ENCODE measurements around the gene LECT2. TPM values are rescaled to one million over a fixed set of nuclear protein-coding genes. Genes with fewer than 3 reads are reported as not detected.
A peak's percentile ranks its signal among the peaks of the same experiment; 100 is the strongest.

Gene LECT2
- total RNA-seq, 1 experiment from 2014 or later, result not detected

GRCh38 chr5:135986891-135987401 is 32.2 kb upstream of the LECT2 start:
- Histone ChIP-seq H3K27me3 (no peaks in the 10 kb centered on the region), H3K36me3 (no peaks in the 10 kb centered on the region), H3K9me3 (peaks cover 5% of the 10 kb centered on the region), H3K4me3 (no peak overlapping the region)
- DNase-seq, result peak; percentile 62

DNA sequence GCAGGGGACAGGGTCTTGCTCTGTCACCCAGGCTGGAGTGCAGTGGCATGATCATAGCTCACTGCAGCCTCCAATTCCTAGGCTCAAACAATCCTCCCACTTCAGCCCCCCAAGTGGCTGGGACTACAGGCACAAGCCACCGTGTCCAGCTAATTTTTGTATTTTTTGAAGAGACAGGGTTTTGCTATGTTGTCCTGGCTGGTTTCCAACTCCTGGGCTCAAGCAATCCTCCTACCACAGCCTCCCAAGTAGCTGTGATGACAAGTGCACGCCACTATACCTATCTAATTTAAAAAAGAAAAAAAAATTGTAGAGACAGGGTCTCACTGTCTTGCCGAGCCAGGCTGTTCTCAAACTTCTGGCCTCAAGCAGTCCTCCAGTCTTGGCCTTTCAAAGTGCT is 31.6 kb upstream of the LECT2 start:
- Histone ChIP-seq H3K36me3 (no peaks in the 10 kb centered on the region), H3K27me3 (no peaks in the 10 kb centered on the region), H3K4me3 (no peak overlapping the region), H3K9me3 (peaks cover 9% of the 10 kb centered on the region)
- DNase-seq, result no peak

DNA sequence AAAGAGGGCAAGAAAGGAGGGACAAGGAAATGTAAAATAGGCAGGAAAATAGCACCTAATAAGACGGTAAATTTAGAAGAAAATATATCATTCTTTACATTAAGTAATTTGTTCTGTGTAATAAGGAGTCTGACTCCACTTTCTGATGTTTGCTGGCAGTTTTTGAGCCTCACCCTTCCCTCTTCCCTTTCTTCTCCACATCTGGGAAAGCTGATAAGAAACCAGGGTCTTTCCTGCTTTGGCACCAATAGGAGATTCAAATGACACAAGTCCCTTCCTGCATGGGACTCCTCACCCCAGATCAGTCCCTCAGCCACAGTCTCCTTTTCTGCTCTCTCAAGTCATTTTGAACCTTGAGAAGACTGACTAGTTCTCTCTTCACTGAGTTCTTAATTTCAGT is 31.2 kb upstream of the LECT2 start:
- Histone ChIP-seq H3K27me3 (no peaks in the 10 kb centered on the region), H3K9me3 (peaks cover 12% of the 10 kb centered on the region), H3K4me3 (no peak overlapping the region), H3K36me3 (no peaks in the 10 kb centered on the region)
- no peak for DNase-seq

- Histone ChIP-seq H3K36me3 (no peaks in the 10 kb centered on the region), H3K27me3 (no peaks in the 10 kb centered on the region), H3K9me3 (peaks cover 10% of the 10 kb centered on the region; the same call in 1 of the 2 replicates), H3K4me3 (no peak overlapping the region)
- no peak for DNase-seq
Observed at GRCh38 chr5:135980620-135981019, 25.8 kb upstream of the LECT2 start.

DNA sequence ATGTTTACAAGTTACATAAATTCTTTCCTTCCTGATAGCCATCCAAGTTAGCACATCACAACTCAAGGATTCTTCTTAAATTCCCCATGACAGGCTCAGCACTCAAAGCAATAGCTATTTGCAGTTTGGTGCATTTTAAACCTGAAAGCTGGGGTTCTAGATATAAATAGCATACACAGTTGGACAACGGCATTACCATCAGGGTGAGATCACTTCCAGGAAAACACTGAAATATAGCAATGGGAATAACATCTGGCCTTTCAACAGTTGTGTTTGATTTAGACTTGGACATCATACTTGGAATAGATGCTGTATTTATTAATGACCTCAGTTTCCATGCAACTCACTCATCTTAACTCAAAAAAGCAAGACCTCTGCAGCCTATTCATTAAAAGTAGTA is 24.7 kb upstream of the LECT2 start:
- Histone ChIP-seq H3K27me3 (no peaks in the 10 kb centered on the region), H3K9me3 (peaks cover 10% of the 10 kb centered on the region; the same call in 1 of the 2 replicates), H3K36me3 (no peaks in the 10 kb centered on the region), H3K4me3 (no peak overlapping the region)
- DNase-seq, result peak; percentile 49

DNA sequence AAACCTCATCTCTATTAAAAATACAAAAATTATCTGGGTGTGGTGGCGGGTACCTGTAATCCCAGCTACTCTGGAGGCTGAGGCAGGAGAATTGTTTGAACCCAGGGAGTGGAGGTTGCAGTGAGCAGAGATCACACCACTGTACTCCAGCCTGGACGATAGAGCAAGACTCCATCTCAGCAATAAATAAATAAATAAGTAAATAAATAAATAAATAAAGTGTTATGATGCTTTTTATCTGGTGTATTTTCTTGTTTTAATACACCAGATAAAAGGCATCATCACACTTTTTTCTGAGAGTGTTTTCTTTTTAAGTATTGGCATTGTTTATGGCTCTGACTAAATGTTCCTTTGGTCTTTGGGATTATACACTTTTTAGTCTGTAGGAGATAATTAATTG is 24.2 kb upstream of the LECT2 start:
- no peak for DNase-seq
- Histone ChIP-seq H3K27me3 (no peaks in the 10 kb centered on the region), H3K36me3 (no peaks in the 10 kb centered on the region), H3K9me3 (peaks cover 10% of the 10 kb centered on the region; the same call in 1 of the 2 replicates), H3K4me3 (no peak overlapping the region)

- Histone ChIP-seq H3K9me3 (peaks cover 10% of the 10 kb centered on the region; the same call in 1 of the 2 replicates), H3K4me3 (no peak overlapping the region), H3K36me3 (no peaks in the 10 kb centered on the region), H3K27me3 (no peaks in the 10 kb centered on the region)
- peak; percentile 73 for DNase-seq
Observed at GRCh38 chr5:135978212-135978631, 23.4 kb upstream of the LECT2 start.

DNA sequence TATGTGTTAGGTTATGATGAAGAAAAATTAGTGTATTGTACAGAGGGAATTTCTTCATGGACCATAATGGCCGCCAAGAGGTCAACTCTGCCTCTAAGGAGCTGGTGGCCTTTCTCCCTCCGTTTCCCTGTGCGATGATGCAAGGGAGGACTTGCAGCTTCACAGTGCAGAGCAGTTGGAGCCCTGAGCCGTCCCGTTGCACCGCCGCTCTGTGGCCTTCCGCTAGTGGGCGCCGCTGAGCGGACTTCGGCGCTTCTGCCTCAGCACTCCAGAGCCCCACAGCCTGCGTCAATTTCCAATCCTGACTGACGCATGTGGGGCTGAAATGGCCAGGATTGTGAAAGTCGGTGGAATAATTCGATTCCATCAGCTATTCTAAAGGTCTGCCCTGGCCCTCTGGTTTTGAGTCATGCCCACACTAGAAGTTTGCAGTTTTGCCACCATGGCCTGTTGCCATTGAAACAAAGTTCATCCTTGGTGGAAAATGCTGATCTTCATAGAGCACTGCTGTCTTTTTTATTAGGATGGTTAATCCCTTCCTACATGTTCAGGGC is 22.7 kb upstream of the LECT2 start:
- no peak overlapping the region for H3K4me3 ChIP-seq
- no peaks in the 10 kb centered on the region for H3K36me3 ChIP-seq
- peak; percentile 95 for DNase-seq
- H3K27me3 ChIP-seq, result no peaks in the 10 kb centered on the region
- H3K9me3 ChIP-seq, result peaks cover 10% of the 10 kb centered on the region; the same call in 1 of the 2 replicates

GRCh38 chr5:135976216-135976615 is 21.4 kb upstream of the LECT2 start:
- Histone ChIP-seq H3K36me3 (no peaks in the 10 kb centered on the region), H3K9me3 (peaks cover 2% of the 10 kb centered on the region; the same call in 1 of the 2 replicates), H3K4me3 (no peak overlapping the region), H3K27me3 (no peaks in the 10 kb centered on the region)
- DNase-seq, result no peak

DNA sequence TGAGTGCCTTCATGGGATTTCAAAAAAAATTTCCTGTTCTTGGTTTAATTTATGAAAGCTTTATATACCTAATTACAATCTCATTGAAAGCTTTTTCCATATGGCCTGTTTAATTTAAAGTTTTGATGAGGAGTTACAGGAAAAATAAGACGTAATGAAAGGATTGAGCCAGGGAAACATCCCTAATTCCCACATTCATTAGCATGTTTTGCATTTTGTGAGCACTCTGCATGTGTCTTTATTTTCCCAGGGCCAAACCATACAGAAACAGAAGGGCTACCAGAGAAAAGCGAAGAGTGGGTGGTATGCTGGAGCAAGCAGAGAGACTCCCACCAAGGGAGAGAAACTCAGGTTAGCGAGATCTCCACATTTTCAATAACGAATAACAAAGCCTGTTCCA is 20.3 kb upstream of the LECT2 start:
- H3K4me3 ChIP-seq, result no peak overlapping the region
- 0 out of 2 replicates have a peak, but pooled peaks cover 4% of the 10 kb centered on the region for H3K9me3 ChIP-seq
- no peak for DNase-seq
- H3K36me3 ChIP-seq, result no peaks in the 10 kb centered on the region
- no peaks in the 10 kb centered on the region for H3K27me3 ChIP-seq

GRCh38 chr5:135974021-135974600 is 19.3 kb upstream of the LECT2 start:
- H3K27me3 ChIP-seq, result no peaks in the 10 kb centered on the region
- H3K36me3 ChIP-seq, result no peaks in the 10 kb centered on the region
- DNase-seq, result no peak
- H3K4me3 ChIP-seq, result no peak overlapping the region
- 0 out of 2 replicates have a peak, but pooled peaks cover 4% of the 10 kb centered on the region for H3K9me3 ChIP-seq

DNA sequence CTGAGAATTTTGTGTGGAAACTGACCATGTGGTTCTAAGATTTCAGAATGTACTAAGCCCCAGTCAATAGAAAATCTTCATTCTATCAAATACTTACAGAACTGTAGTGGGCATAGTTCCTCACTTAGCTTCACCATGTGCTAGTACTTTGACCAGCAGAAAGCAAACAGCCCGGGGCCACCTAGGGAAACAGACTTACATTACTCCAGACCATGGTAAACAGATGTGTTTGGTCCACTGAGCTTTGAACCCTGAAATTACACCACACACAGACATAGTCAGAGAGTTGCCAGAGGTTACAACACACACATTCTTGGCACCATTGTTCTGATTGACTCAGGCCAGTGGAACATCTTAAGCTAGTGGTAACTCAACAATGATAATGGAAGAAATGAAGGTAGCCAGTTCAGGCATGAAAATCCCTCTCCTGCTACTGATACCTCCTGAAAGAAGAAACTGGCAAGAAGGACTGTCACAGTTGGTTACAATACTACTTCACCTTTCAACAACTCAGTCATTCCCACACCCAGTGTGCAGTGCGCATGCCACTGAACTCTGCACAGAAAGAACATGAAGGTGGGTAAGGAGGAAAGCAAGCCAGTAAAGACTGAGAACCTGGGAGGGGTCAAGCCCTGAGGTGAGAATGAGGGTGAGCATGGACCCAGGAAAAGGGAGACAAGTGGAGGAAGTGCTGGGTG is 18.7 kb upstream of the LECT2 start:
- peak; percentile 74 for DNase-seq
- peaks cover 5% of the 10 kb centered on the region; the same call in 1 of the 2 replicates for H3K9me3 ChIP-seq
- H3K4me3 ChIP-seq, result no peak overlapping the region
- no peaks in the 10 kb centered on the region for H3K36me3 ChIP-seq
- H3K27me3 ChIP-seq, result no peaks in the 10 kb centered on the region

- H3K27me3 ChIP-seq, result no peaks in the 10 kb centered on the region
- DNase-seq, result no peak
- H3K9me3 ChIP-seq, result peaks cover 5% of the 10 kb centered on the region; the same call in 1 of the 2 replicates
- H3K4me3 ChIP-seq, result no peak overlapping the region
- H3K36me3 ChIP-seq, result no peaks in the 10 kb centered on the region
Observed at GRCh38 chr5:135971701-135972100, 16.9 kb upstream of the LECT2 start.

DNA sequence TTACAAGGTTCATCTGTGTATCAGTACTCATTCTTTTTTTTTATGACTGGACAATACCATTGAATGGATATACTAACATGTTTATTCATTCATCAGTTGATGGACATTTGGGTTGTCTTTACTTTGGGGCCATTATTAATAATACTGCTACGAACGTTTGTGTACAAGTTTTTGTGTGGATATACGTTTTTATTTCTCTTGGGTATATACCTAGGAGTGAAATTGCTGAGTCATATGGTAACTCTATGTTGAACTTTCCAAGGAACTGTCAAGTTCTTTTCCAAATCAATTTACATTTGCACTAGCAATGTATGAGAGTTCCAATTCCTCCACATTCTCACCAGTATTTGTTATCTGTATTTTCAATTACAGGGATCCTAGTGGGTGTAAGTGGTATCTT is 12.0 kb upstream of the LECT2 start:
- no peak for DNase-seq
- H3K4me3 ChIP-seq, result no peak overlapping the region
- H3K27me3 ChIP-seq, result no peaks in the 10 kb centered on the region
- peaks cover 5% of the 10 kb centered on the region; the same call in 1 of the 2 replicates for H3K9me3 ChIP-seq
- no peaks in the 10 kb centered on the region for H3K36me3 ChIP-seq

GRCh38 chr5:135966165-135966564 is 11.4 kb upstream of the LECT2 start:
- H3K9me3 ChIP-seq, result peaks cover 5% of the 10 kb centered on the region; the same call in 1 of the 2 replicates
- no peak for DNase-seq
- H3K36me3 ChIP-seq, result no peaks in the 10 kb centered on the region
- no peak overlapping the region for H3K4me3 ChIP-seq
- no peaks in the 10 kb centered on the region for H3K27me3 ChIP-seq

GRCh38 chr5:135965504-135965903 is 10.7 kb upstream of the LECT2 start:
- H3K36me3 ChIP-seq, result no peaks in the 10 kb centered on the region

GRCh38 chr5:135964670-135965320 is 10.0 kb upstream of the LECT2 start:
- DNase-seq, result no peak
- no peaks in the 10 kb centered on the region for H3K36me3 ChIP-seq
- H3K4me3 ChIP-seq, result no peak overlapping the region
- H3K9me3 ChIP-seq, result peaks cover 2% of the 10 kb centered on the region; the same call in 1 of the 2 replicates
- no peaks in the 10 kb centered on the region for H3K27me3 ChIP-seq

More at GRCh38 chr5:135965504-135965903, 10.7 kb upstream of the LECT2 start:
- Histone ChIP-seq H3K27me3 (no peaks in the 10 kb centered on the region), H3K9me3 (peaks cover 2% of the 10 kb centered on the region; the same call in 1 of the 2 replicates), H3K4me3 (no peak overlapping the region)
- no peak for DNase-seq
